ENCODE data around the gene DDC.
A peak's percentile ranks its signal among the peaks of the same experiment; 100 is the strongest.

Gene DDC, protein sequence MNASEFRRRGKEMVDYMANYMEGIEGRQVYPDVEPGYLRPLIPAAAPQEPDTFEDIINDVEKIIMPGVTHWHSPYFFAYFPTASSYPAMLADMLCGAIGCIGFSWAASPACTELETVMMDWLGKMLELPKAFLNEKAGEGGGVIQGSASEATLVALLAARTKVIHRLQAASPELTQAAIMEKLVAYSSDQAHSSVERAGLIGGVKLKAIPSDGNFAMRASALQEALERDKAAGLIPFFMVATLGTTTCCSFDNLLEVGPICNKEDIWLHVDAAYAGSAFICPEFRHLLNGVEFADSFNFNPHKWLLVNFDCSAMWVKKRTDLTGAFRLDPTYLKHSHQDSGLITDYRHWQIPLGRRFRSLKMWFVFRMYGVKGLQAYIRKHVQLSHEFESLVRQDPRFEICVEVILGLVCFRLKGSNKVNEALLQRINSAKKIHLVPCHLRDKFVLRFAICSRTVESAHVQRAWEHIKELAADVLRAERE

DNA sequence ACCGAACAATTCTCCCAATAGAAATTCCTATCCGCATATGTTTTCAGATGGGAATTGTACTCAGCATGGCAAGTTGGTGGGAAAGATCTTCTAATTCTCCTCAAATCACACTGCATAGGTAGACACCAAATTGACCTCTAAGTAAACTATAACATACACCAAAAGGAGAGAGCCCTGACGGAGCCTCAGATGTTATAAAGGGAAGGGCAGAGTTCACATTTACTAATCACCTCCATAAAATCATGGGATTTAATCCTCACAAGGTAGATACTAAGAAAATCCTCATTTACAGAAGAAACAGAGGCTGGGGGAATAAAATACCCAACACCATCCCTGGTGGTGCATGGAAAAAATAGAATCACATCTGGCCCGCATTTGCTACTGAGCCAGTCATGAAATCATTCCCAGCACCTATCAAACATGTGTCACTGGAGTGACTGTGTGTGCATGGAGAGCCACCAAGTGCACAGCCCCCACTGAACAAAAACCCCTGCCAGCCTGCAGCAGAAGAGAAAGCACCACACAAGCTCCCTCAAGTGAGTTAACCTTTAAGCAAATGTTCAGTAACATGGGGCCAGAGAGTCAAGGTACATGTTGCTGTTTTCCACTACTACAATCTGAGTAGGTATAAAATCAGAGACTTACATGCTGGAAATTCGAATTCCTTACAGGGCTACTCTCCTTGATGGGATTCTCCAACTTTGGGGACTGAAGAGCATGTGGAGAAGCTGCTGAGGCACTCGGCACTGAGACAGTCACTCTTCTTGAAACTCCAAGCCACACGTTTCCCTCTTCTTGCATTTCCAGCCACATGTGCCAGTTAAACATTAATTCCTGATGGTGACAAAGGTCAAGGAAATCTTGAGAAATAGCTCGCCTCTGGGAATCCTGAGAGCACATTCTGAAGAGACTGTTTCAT is at the start of gene DDC:
Gene DDC (minus strand): TSS at position 766 of the 919 bp plus-strand sequence. CDS start 21,320 bp downstream, outside the sequence.
- no peak for DNase-seq

DNA sequence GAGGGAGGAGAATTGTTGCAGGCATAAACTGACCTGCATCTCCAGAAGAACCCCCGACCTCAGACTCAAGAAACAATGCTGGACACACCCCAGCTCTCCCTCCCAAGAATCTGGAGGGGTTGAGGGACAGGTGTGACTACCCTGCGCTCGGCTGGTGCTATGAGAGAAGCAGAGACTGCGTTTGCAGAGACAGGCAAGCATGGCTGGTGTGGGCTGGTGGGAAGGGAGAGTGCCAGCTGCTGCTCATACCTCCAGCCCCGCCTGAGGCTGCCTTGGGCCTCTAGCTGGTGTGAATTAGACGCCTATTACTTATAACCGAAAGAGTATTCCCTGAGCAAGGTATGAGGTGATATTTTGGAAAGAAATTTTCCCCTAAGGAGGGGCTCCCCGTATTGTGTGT is 48.3 kb upstream of the DDC start:
- DNase-seq = no peak

DNA sequence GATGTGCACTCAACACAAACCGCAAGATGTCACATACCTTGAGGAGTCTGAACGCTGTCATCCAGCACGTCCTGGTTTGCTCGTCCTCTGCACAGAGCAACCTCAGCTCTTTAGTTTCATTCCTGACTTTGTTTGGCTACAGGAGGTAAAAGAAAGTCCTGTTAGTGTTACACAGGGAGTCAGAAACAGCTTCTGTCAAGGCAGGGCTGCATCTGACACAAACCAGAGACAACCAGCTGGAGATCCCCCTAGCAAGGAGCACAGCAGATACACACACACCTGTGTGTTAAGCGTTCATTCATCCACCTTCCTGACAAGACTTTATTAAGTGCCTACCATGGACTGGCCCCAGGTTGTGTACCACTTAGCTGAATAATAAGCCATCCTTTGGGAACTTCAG is 47.5 kb upstream of the DDC start:
- DNase-seq = no peak

DNA sequence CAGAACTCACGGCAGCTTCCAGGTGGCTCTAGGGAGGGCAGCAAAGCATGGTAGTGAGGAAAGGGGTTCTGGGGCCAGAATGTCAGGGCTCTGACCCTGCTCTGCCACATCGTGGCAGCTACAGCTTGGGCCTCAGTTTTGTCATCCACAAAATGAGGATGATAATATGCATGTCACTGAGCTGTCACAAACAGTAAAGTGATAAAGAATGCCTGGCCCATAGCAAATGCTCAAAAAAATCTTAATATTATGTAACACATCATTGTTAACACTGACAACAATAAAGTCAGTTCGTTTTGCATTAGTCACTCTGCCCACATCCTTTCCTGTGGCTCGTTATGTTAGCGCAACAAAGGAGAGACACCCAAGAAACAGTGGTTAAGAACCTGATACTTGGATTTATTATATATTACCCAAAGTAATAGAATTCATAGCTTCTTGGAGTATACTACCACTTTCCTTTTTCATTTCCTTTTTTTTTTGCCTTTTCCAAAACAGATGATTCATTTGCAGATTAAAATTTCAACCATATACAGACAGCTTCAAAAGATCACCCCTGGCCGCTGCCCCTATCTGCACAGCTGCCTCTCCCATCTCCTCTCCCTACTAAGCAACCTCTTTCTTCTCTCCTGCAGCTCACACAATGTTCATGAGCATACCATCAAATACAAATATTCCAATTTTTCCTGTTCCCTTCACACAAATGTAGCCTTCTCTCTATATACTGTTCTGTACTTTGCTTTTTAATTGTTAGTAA is 45.5 kb upstream of the DDC start:
- no peak for DNase-seq

DNA sequence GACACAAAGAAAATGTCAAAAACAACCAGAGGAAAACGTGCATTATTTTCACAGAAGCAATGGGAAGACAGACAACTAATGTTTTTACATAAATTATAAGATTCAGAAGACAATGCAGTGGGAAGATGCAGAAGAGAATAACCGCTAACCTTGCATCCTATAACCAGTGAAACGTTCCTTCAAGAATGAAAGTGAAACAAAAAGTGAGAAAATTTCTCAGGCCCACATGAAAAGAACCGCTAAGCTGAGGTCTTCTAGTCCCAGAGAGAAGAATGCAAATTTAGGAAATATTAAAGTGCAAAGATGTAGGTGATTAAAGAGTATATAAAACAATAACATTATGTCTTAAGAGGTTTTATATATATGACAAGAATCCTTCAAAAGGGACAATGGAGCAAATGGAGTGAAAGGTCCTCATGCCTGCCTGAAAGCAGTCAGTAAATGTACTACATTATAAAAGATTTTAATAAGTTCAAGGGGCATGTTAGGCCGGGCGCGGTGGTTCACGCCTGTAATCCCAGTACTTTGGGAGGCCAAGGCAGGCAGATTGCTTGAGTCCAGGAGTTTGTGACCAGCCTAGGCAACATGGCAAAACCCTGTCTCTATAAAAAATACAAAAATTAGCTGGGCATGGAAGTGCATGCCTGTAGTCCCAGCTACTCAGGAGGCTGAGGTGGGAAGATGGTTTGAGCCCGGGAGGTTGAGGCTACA is 43.1 kb upstream of the DDC start:
- DNase-seq = no peak

DNA sequence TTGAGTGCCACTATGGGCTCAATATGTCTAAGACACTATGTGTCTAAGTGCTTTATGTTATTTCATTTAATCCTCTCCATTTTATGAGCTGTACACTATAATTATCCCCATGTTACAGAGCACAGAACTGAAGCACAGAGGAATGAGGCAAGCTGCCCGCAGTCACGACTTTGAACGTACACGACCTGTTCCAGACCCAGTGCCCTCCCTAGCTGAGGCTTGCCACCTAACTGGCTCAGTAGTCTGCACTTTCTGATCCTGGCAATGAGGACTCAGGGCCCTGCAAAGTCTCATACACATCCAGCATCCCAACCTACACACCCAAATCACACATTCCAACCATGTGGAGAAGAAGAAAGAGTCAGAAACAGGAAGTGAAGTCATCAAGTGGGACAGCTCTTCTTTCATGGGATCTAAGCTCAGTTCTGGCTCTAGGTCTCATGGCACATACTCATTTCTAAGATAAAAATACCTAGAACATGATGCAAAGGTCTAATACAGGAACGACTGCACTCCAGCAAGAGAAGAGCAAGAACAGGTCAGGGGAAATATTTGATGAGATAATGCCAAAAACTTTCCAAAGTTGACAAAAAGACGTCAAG is 42.4 kb upstream of the DDC start:
- DNase-seq = no peak

DNA sequence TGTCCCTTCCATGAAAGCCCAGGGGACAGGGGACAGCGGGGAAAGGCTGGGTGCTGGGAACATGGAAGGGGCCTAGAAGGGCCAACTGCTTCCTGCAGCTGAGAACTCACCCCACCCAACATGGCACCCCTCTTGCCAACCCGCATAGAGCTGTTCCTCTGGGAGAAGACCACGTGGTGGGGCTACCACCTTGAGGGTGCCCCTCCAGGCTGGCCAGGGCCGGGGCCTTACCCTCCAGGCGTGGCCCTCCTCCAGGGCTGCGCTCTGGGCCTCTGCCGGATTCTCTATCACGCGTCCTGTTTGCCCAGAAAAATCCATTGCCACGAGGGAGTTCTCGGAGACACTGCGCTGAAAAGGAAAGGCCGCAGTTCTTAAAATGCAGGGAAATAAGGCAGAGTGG is 39.9 kb upstream of the DDC start:
- DNase-seq = no peak

DNA sequence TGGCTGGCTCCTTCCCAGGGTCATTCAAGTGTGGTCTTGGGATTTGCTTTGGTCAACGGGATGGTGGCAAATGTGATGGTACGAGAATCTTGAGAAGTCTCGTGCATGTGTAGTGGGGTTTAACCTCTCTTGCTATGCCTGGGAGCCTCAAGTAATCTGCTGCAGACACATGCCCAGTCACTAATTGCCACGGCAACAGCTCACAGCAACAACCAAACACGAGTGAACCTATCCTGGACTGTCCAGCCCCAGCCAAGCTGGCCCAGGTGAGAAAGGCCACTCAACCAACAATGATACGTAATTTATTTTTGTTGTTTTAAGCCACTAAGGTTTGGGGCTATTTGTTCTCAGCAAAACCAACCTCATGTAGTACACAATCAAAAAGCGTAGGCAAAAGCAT is 38.1 kb upstream of the DDC start:
- no peak for DNase-seq

DNA sequence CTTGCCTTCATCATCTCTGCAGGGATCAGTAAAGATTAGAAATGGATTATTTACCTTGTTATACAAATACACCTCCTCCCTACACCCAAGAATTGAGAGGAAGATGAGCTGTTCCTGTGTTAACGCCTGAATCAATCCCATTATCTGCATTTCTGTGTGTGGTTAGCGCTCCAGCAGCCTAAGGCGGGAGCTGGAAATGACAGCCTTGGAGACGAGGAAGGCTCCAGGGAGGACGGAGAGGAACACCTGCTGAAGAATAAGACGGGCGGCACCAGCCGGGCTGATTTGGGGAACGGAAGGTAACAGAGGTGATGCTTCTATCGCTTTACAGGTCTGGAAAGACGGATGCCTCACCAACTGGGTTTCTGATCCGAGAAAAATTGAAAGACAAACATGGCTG is 34.2 kb upstream of the DDC start:
- DNase-seq = peak; percentile 8

DNA sequence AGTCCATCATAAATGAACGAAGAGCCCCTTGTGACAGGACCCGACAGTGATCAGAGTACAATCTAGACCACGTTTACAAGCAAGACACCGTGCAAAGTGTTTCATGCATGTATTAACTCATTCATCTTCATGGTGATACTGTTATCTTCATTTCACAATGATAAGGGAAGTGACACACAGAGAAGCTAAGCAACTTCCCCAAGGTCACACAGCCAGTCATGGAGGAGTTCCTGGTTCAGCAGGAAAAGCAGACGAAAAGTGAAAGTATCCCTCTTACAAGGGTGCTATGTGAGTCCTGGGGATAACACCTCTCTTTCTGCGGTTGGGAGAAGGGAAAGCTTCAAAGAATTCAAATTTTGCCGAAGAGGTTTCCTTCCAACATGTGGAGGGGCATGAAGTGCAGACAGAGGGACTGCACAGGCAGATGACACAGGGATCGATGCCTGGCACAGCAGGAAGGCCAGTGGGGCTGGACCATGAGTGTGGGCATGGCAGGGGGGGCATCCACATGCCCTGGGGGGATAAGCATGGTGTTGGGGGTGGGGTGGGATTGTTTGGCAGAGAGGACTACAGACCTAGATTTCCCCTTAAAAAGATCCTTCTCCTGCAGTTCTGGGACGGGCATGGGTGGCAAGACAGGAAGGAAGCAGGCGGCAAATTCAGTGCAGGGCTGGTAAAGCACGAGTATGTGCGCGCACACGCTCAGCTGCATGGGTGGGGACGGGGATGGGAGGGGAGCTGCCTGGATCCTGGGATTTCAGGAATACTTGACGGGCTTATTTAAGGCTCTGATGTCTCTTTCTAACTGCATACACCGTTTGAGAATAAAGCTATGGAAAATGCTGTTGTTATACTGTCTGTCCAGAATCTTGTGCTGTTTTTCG is 33.5 kb upstream of the DDC start:
- DNase-seq = no peak

DNA sequence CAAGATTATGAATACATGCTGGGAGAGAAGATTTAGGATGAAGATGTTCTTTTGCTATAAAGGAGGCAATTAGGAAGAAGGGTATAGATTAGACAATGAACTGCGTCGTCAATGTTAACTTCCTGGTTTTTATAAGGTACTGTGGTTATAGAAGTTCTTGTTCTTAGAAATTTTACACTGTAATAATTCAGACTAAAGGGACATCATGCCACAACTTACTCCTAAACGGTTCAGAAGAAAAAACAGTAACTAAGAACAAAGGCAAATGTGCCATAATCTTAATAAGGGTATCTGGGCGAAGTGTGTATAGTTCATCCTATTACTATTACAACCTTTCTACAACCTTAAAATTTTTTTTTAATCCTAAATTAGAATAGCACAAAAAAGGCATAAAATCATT is 31.3 kb upstream of the DDC start:
- DNase-seq = no peak

DNA sequence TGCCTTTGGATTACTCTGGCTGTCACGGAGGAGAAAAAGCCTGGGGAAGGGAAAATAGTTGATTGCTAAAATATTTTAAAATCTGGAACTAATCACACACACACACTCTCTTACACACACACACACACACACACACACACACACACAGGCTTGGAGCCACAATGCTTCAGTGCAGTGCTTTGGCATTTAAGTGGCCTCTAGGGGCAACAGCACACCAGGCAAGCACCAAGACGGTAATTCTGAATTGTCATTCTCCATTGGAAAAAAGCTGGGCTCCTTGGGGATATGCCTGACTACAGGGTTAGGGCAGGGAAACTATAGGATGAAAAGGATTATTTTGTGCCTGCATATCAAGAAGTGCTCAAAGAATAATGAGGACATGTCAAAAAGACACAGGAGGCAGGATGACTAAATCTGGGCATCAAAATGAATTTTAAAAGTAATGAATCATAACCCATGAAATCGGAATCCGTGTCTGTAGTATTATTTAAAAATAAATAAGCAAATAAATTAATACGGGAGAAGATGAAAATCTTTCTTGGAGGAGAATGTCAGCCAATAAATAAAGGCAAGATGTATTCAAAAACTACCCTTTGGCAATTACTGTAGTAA is 30.4 kb upstream of the DDC start:
- peak; percentile 48 for DNase-seq

DNA sequence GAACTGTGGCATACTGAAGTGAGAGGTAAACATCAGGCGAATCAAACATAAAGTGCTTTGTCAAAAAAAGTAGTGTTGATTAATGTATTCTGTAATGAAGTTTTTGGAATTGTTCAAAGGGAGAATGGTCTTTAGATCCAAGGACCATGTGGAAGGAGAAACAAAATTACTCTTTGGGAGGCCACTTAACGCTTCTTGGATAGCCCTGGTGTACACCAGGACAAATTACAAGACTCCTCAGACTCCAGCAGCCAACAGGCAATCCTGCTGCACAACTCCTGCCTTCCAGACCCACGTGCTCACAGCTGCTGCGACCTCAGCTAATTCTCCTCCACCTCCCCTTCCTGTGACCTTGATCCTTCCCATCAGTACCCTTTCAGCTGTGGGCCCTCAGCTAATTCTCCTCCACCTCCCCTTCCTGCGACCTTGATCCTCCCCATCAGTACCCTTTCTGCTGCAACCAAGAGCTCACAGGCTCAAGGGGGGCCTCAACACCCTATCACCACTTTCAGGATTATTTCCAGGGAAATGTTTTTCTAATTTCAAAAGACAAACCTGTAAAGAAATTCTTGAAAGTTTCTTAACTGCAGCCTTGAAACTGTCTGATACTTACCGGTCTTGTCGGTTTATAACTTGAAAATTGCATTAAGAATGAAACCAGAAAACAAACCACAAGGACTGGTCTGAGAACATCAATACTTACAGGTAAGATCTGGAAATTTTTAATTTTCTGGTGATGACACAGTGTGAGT is 29.7 kb upstream of the DDC start:
- DNase-seq = no peak

DNA sequence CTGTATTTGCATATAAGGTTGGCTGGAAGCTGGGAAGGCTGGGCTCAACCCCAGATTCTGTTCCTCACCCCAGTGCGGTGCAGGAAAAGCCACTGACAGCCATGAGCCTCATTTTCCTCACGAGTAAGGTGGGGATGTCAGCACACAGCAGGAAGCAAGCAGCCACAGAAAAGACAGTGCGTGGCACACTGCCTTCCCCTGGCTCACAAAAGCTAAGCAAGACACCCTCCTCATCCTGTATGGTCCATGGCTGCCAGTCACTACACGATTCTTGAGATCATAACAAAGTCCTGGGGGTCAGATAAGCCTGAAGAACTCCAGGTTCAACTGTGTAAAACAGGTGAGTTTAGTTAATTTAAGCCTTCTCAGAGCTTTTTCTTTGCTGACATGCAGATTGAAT is 28.9 kb upstream of the DDC start:
- no peak for DNase-seq

DNA sequence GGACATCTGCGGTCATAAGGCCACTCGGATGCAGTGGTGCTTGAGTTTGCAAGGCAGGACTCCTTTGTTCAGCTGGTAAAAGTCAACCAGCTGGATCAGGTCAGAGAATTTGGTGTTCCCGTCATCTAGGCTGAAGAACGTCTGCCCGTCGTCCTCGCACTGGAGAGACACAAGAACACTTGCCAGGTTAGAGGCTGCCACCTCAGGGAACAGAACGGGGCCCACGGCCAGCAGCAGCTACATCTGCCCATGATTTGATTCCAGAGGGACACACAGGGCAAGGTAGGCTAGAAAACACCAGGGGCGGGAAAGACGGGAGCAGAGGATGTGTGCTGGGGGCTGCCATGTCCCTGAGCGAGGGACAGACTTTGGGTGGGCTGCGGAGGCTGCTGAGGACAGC is 27.7 kb upstream of the DDC start:
- DNase-seq = no peak

DNA sequence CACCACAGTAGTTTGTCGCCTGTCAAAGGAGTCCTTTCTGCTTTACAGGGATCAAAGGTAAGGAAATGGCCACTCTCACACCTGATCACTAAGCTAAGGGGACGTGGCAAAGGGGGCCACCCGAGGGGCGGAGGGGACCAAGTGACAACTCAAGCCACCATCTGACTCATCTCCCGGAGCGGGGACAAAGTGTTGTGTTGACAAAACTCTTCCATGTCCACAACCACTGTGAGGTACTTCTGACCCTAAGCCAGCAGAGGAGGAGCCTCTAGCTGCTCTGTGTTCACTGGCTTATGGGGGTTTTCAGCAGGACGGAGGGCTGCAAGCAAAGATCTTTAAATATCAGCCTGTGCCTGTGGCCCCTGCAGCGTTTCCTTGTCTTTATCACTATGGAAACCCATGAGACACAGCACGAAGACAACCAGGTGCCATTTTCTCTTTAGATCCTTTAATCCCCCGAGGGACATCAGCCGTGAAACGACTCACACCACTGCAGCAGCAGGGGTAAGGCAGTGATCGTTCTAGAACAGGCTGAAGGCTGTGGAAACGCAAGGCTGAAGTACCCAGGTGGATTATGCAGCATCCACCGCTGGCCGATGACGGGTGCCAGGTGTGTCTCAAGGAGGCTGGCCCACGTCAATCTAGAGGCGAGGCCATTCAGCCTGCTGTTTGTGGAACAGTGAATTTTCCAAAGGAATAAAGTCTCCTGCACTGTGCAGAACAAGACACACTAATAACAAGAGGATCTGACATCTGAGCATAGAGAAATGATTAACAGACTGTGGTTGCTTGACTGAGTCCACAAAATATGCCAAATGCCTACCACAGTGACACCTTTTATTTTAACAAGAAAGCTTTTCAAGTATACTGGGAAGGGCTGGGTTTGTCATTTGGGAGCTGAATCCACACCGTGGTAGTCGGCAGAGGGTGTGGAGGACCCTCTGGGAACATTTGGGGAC is 26.6 kb upstream of the DDC start:
- DNase-seq = peak; percentile 73

DNA sequence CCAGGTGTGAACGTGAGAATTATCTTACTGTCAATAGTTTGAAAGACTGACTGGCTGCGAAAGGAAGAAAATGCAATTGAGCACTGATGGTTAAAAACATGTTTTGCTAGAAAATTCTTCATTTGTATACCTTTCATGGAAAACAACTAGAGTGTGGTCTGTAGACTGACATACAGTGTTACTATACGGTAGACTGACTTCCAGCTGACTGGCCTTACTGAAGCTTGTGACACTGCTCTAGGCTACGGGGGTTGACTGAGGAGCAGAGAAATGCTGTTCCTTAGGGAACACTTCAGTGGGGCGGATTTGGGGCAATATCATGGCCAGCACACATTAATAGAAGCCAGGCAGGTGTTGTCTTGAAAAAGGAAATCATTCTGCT is 25.9 kb upstream of the DDC start:
- no peak for DNase-seq

DNA sequence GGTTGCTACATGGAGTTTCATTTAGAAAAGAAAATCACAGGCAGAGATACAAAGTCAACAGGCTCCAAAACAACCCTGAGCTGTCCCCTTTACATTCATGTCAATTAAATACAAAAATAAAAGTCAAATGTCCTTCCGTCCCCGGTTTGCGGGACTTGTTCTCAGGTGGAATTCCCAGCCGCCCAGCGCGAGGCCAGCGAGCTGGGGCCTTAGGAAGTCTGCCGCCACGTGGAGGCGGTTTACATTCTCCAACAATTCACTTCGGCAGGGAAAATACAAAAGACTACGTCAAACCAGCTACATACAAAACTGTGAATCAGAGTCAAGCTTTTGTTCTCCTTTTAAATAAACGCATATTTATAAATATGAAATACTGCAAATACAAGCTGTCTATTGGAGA is 25.3 kb upstream of the DDC start:
- no peak for DNase-seq

DNA sequence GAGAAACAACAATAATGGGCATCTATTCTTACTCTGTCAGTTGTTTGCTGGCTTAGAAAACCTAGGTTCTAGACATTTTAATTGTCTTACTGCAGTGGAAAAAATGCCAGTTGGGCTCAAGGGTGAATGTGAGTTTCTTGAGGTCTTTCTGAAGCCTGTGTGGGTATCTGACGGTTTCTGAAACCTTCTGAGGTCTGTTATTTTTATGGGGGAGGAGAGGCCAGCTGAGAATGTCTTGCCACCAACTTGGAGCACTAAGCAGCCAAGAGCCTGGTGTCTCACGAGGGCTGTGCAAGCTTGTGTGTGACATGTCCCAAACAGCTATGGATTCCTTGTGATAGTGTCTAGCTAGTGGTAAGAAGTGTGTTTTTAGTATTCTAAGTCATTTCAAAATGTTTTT is 24.2 kb upstream of the DDC start:
- no peak for DNase-seq

All from NCI-H1436 (cell line).